PC-9 (cell line): Measurements from ENCODE around the gene TUSC2. TPM values are rescaled to one million over a fixed set of nuclear protein-coding genes. Genes with fewer than 3 reads are reported as not detected.

Experiments used
- BruUV-seq: library from RNA; stranded (reverse); fragments of 400-500 nt; replicated peaks from 2 replicates; lab custom pipeline; 2021; lab: Mats Ljungman, UMichigan
- CTCF ChIA-PET: fragments of 300-600 bp; sonication (Branson Sonifier 250); formaldehyde crosslinking; loops from one replicate; lab custom pipeline; 2022; ENCODE audit warnings: antibody characterized with exemption; lab: Charles Lee
- POLR2A ChIA-PET: fragments of 300-600 bp; sonication (Branson Sonifier 250); formaldehyde crosslinking; loops from one replicate; lab custom pipeline; 2022; ENCODE audit warnings: antibody characterized with exemption; ENCODE audit not compliant: unreplicated experiment; lab: Charles Lee
- DNase-seq, 2 experiments: peaks; one replicate each; pipeline versions ENCODE4 v3.0.0 to v3.0.0-alpha.2; 2015 to 2022; ENCODE audit warnings: mixed read lengths in 1 of 2
- H2AFZ ChIP-seq: fragments of 200-600 bp; sonication (generic); 2 replicates; pipeline ENCODE4 v1.8.1; 2017; ENCODE audit warnings: antibody characterized with exemption
- H3F3A ChIP-seq: fragments of 200-600 bp; sonication (generic); 2 replicates; pipeline ENCODE4 v1.8.1; 2017; ENCODE audit warnings: antibody characterized with exemption, mild to moderate bottlenecking, low read depth; ENCODE audit not compliant: insufficient read depth
- H3K27ac ChIP-seq: fragments of 200-600 bp; sonication (generic); 2 replicates; pipeline ENCODE4 v1.6.1; 2016; ENCODE audit warnings: mixed run types
- H3K27me3 ChIP-seq: fragments of 200-600 bp; sonication (generic); 2 replicates; pipeline ENCODE4 v1.6.1; 2016; ENCODE audit warnings: low read depth, mixed run types; ENCODE audit not compliant: insufficient read depth
- H3K36me3 ChIP-seq: fragments of 200-600 bp; sonication (generic); 2 replicates; pipeline ENCODE4 v1.6.1; 2016; ENCODE audit warnings: low read depth, mixed run types
- H3K4me1 ChIP-seq: fragments of 200-600 bp; sonication (generic); replicated peaks from 2 replicates; pipeline ENCODE4 v1.6.1; 2016; ENCODE audit warnings: mixed run types; ENCODE audit not compliant: insufficient read depth
- H3K4me2 ChIP-seq: fragments of 200-600 bp; sonication (generic); 2 replicates; pipeline ENCODE4 v1.6.1; 2017; ENCODE audit warnings: mixed run types
- H3K4me3 ChIP-seq: fragments of 200-600 bp; sonication (generic); 2 replicates; pipeline ENCODE4 v1.6.1; 2016; ENCODE audit warnings: mixed run types
- H3K79me2 ChIP-seq: fragments of 200-600 bp; sonication (generic); 2 replicates; pipeline ENCODE4 v1.6.1; 2017; ENCODE audit warnings: low read depth, mixed run types
- H3K9me2 ChIP-seq: fragments of 200-600 bp; sonication (generic); 2 replicates; pipeline ENCODE4 v1.8.1; 2017; ENCODE audit warnings: mild to moderate bottlenecking; ENCODE audit not compliant: insufficient read depth
- H3K9me3 ChIP-seq: fragments of 200-600 bp; sonication (generic); 2 replicates; pipeline ENCODE4 v1.8.1; 2016; ENCODE audit warnings: low read depth; ENCODE audit not compliant: insufficient read depth
- H4K20me1 ChIP-seq: fragments of 200-600 bp; sonication (generic); 2 replicates; pipeline ENCODE4 v1.8.1; 2017; ENCODE audit not compliant: insufficient read depth
- EZH2 ChIP-seq: fragments of 200-600 bp; sonication (generic); IDR thresholded peaks from 2 replicates; pipeline ENCODE4 v1.8.0; 2017; ENCODE audit warnings: antibody characterized with exemption, low read depth
- intact Hi-C: fragments of 100-400 bp; cut with micrococcal nuclease; formaldehyde crosslinking; loops from one replicate; pipeline ENCODE4 v1.10.0; 2022; ENCODE audit not compliant: unreplicated experiment
- total RNA-seq: library from RNA; stranded (reverse); gene quantifications from 2 replicates; pipeline ENCODE4 v1.2.3, GENCODE V29; 2021
- TF ChIP-seq, protein P1 (sequence below): fragments of 200-600 bp; sonication (generic); conservative IDR thresholded peaks from 2 replicates; pipeline ENCODE4 v1.6.1; 2017; ENCODE audit warnings: mixed run types, antibody characterized with exemption, mild to moderate bottlenecking, moderate library complexity

The TUSC2 gene
- total RNA-seq, 1 experiment from 2014 or later, result 24.7 TPM

DNA sequence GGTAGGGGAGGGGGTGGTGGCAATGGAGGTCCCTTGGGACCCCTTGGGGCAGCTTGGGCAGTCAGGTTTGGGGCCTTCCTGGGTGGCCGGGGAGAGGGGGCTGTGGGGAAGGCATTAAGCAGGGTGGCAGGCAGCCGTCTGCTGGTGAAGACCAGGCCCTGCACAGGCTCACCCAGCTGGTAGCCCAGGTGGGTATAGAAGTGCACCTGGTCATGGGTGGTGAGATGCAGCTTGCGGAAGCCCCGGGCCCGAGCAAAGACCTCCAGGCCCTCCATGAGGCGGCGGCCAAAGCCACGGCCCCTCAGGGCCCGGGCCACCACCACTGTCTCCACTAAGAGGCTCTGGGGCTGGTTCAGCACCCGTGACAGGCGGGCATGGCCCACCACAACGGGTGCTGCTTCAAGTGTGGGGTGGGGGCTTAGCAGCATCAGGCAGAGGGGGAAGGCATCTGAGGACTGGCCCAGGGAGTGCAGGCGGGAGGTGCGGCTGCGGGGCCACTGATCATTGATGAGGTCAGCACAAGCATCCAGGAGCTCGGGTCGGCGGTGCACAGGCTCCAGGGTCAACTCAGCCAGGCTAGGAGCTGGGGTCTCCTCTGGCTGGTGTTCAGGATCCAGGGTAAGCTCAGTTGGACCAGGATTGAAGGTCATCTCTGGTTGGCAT is 31.2 kb downstream of the TUSC2 start:
- TF ChIP-seq, protein P1, sequence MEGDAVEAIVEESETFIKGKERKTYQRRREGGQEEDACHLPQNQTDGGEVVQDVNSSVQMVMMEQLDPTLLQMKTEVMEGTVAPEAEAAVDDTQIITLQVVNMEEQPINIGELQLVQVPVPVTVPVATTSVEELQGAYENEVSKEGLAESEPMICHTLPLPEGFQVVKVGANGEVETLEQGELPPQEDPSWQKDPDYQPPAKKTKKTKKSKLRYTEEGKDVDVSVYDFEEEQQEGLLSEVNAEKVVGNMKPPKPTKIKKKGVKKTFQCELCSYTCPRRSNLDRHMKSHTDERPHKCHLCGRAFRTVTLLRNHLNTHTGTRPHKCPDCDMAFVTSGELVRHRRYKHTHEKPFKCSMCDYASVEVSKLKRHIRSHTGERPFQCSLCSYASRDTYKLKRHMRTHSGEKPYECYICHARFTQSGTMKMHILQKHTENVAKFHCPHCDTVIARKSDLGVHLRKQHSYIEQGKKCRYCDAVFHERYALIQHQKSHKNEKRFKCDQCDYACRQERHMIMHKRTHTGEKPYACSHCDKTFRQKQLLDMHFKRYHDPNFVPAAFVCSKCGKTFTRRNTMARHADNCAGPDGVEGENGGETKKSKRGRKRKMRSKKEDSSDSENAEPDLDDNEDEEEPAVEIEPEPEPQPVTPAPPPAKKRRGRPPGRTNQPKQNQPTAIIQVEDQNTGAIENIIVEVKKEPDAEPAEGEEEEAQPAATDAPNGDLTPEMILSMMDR, result no peak
- no peak for TF ChIP-seq EZH2
- no peaks in the 10 kb centered on the region for H3K36me3 ChIP-seq
- peaks cover 12% of the 10 kb centered on the region for H3K79me2 ChIP-seq
- no peak overlapping the region for H3K27ac ChIP-seq
- H4K20me1 ChIP-seq, result no peaks in the 10 kb centered on the region
- H2AFZ ChIP-seq, result no peak overlapping the region
- POLR2A ChIA-PET, result no interaction called here
- no peaks in the 10 kb centered on the region for H3K9me3 ChIP-seq
- peaks cover 9% of the 10 kb centered on the region; the same call in 1 of the 2 replicates for H3F3A ChIP-seq
- H3K4me2 ChIP-seq, result no peak overlapping the region
- no TSS peak for BruUV-seq
- H3K4me1 ChIP-seq, result peaks cover 26% of the 10 kb centered on the region
- intact Hi-C loops, result no loop called here
- DNase-seq, result no peak
- CTCF ChIA-PET, result no interaction called here
- H3K27me3 ChIP-seq, result no peaks in the 10 kb centered on the region
- no peak overlapping the region for H3K4me3 ChIP-seq
- H3K9me2 ChIP-seq, result no peaks in the 10 kb centered on the region

DNA sequence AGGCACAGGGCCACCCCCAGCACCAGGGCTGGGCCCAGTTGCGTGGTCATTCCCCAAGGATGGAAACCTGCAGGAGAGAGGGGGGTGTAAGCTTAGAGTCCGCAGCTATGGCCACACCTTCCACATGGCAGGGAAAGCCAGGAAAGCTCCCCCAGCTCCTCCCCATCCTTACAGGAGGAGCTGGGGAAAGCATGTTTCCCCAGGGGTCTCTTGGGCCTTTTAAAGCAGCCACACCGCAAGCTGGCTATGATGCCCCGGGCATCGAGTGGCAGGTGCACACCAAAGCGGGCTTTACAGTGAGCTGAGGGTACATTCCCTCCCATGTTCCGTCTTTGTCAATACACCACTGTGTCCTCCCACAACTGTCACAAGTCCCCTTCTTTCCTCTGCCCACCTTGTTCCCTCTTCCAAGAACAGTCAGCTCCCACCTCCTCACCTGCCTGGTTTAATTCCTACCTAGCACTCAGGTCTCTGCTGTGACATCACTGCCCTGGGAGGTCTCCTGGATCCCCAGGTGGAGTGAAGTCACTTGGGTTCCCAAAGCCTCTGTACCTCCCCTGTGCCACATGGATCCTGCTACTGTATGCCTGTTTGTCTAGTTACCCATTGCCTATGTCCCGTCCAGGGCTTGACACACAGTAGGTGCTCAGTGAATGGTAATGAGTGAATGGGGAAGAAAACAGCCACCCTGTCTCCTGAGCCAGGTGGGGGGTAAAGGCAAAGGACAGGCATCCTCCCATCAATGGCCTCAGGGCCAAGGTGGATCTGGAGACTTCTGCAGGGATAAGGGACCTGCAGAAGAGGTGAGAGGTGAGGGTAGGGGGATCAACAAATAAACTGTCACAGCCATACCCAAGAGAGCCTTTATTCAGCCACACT is 32.2 kb downstream of the TUSC2 start:
- Histone ChIP-seq H3K79me2 (peaks cover 22% of the 10 kb centered on the region), H3K27me3 (no peaks in the 10 kb centered on the region), H3K36me3 (no peaks in the 10 kb centered on the region), H3K9me2 (no peaks in the 10 kb centered on the region), H2AFZ (no peak overlapping the region), H3K4me2 (no peak overlapping the region), H3F3A (peaks cover 9% of the 10 kb centered on the region; the same call in 1 of the 2 replicates), H3K4me1 (peaks cover 29% of the 10 kb centered on the region), H3K4me3 (no peak overlapping the region), H3K27ac (no peak overlapping the region), H3K9me3 (no peaks in the 10 kb centered on the region), H4K20me1 (no peaks in the 10 kb centered on the region)
- no peak for TF ChIP-seq EZH2
- TF ChIP-seq, protein P1, result no peak
- intact Hi-C loops, result no loop called here
- POLR2A ChIA-PET, result no interaction called here
- BruUV-seq, result no TSS peak
- DNase-seq, result no peak
- CTCF ChIA-PET, result no interaction called here

DNA sequence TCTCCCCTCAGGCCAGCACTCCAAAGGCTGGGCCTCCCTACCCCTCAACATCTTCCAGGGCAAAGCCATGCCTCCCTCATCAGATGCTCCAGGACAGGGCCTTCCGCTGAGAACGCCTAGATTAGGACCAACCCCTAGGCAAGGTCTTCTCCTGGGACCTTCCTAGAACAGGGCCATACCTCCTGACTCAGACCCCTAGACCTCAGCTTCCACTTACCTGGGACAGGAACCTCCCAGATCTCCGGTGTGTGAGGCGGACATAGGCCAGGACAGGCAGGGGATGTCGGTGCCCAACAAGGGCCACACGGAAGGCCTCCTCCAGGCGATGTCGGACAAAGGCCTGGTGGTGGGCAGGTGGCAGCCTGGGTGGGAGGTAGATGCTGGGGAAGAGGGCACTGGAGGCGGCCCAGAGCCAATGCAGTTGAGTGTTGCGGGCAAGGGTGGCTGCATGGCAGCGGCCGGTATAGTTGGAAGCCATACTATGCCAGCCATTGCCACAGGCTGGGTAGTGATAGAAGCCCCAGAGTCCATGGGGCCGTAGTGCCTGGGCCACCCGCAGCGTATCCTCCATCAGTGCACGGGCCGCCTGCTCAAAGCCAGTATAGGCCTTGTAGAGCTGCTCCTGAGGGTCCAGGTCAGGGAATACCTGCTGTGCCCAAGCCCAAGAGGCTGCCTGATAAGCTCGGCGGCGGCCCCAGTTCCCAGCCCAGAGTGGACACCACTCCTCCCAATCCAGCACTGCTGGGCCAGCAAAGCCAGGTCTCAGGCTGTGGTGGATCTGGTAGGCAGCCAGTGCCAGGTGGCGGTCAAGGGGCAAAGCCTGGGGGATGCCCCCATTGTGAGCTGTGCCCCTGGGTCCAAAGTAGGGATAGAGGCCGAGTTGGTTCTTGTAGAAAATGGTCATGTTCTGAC is 33.3 kb downstream of the TUSC2 start:
- Histone ChIP-seq H3K4me1 (peaks cover 21% of the 10 kb centered on the region), H3K4me3 (no peak overlapping the region), H3K36me3 (no peaks in the 10 kb centered on the region), H3K4me2 (no peak overlapping the region), H3K27ac (no peak overlapping the region), H3K79me2 (peaks cover 33% of the 10 kb centered on the region), H3K27me3 (no peaks in the 10 kb centered on the region), H4K20me1 (no peaks in the 10 kb centered on the region), H3F3A (peaks cover 1% of the 10 kb centered on the region; the same call in 1 of the 2 replicates), H3K9me2 (no peaks in the 10 kb centered on the region), H3K9me3 (no peaks in the 10 kb centered on the region), H2AFZ (no peak overlapping the region)
- no TSS peak for BruUV-seq
- no peak for DNase-seq
- intact Hi-C loops, result no loop called here
- ChIA-PET CTCF (no interaction called here), POLR2A (no interaction called here)
- TF ChIP-seq, protein P1, result no peak
- TF ChIP-seq EZH2, result no peak
